A172 (cell line): ENCODE results near the gene ISLR2. TPM values are rescaled to one million over a fixed set of nuclear protein-coding genes. Genes with fewer than 3 reads are reported as not detected.
A peak's percentile ranks its signal among the peaks of the same experiment; 100 is the strongest.

Experiments
- DNase-seq: peaks from one replicate; pipeline ENCODE4 v3.0.0-alpha.2; 2015; ENCODE audit warnings: low spot score
- total RNA-seq: library from RNA; depleted of rRNA; stranded (reverse); fragments of >200 nt; shearing (Covaris generic); gene quantifications from 2 replicates; pipeline ENCODE4 v1.2.3, GENCODE V29; 2014

The ISLR2 gene
- total RNA-seq, 1 experiment from 2014 or later = not detected

DNA sequence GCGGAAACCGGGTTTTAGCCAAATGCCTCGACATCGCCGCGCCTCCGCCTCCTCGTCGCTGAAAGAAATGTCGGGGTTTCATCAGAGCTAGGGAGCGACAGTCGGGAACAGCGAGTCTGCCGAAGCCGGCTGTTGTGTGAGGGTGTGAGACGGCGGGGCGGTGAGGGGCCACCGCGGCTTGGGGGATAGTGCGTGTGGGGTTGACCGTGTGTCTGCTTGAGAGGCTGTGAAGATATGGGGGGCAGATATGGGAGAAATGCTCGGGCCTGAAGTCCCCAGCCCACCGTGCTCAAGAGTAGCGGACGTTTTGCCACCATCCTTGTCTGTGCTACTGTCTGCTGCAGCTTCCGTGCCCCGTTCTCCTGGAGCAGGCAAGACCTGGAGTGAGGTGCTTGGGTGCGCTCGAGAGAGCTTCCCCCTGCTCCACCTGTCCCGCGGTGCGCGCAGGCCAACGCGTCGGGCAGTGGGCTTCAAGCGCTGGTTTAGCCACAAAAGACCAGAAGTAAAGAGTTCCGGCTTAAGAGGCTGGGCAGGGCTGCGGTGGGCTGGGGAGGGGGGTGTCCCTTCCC lies 716 bp upstream of the ISLR2 start:
- no peak for DNase-seq

DNA sequence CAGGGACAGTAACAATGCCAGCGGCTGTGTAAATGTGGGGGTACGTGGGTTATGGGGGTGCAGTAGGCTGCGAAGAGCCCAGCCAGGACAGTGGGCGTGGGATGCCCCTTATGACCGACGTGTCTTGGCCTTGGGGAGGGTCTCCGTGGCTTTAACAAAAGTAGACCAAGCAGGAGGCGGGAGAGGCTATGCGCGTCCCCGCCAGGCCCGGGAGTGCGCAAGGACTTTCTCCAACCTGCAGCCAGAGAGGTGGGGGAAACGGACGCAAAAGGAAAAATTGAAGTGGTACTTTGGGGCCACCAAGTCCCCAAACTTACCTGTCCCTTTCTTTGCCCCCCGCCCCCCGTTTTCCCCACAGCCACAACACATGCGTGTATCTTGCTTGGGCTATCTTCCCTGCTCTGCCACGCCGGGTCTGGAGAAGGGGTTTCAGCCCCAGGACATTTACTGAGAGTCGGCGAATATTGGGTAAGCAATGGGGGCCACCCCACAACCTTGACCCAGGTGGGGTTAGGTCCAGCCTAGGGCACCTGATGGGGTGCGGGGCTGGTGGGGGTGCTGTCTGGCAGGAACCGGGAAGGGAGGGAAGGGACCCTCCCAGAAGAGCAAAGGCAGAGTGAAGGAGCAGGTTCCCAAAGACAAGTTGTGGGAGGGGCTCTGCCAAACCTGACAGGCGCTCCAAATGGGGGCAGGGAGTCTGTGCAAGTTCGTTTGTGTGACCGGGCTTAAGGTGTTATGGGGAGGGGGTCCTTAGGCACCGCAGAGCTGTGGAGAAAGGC lies 652 bp downstream of the ISLR2 start:
- DNase-seq = no peak

DNA sequence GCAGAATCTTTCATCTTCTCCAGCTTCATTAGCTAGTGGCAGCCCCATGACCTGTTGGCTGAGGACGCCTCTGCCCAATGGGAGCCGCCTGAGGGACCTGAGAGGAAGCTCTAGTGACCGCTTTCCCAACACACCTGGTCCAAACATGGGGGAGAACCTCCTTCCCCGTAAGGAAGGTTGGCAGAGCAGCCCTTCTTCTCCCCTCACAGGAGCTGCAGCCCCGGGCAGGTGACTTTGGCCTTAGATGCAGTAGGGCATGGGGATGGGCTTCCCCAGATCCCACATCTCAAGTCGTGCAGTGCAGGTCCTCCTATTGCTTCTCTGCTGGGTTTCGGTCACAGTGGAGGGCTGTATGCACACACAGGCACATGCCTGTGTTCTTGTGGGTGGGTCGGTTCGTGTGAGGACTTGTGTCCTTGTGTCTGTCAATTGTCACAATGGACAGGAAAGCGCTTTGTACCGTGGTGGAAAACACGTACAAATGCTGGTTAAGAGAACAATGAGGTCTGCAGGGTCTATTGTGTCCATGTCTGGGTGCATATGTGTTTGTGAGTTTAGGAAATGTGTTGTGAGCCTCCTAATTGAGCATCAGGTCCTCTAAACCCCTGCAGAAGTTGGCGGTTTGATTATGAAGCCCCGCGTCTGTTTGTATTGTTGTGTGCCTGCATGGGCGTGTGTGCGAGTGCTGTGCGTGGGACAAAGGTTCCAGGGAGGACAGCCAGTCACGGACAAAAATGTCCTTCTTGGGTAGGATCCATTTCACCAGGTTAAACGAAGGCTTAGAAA lies 1.4 kb downstream of the ISLR2 start:
- no peak for DNase-seq

DNA sequence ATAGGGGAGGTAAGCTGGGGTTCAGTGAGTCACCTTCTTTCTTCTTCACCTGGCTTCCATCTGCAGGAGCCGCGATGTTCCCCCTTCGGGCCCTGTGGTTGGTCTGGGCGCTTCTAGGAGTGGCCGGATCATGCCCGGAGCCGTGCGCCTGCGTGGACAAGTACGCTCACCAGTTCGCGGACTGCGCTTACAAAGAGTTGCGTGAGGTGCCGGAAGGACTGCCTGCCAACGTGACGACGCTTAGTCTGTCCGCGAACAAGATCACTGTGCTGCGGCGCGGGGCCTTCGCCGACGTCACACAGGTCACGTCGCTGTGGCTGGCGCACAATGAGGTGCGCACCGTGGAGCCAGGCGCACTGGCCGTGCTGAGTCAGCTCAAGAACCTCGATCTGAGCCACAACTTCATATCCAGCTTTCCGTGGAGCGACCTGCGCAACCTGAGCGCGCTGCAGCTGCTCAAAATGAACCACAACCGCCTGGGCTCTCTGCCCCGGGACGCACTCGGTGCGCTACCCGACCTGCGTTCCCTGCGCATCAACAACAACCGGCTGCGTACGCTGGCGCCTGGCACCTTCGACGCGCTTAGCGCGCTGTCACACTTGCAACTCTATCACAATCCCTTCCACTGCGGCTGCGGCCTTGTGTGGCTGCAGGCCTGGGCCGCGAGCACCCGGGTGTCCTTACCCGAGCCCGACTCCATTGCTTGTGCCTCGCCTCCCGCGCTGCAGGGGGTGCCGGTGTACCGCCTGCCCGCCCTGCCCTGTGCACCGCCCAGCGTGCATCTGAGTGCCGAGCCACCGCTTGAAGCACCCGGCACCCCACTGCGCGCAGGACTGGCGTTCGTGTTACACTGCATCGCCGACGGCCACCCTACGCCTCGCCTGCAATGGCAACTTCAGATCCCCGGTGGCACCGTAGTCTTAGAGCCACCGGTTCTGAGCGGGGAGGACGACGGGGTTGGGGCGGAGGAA lies 2.6 kb downstream of the ISLR2 start:
- DNase-seq = no peak

DNA sequence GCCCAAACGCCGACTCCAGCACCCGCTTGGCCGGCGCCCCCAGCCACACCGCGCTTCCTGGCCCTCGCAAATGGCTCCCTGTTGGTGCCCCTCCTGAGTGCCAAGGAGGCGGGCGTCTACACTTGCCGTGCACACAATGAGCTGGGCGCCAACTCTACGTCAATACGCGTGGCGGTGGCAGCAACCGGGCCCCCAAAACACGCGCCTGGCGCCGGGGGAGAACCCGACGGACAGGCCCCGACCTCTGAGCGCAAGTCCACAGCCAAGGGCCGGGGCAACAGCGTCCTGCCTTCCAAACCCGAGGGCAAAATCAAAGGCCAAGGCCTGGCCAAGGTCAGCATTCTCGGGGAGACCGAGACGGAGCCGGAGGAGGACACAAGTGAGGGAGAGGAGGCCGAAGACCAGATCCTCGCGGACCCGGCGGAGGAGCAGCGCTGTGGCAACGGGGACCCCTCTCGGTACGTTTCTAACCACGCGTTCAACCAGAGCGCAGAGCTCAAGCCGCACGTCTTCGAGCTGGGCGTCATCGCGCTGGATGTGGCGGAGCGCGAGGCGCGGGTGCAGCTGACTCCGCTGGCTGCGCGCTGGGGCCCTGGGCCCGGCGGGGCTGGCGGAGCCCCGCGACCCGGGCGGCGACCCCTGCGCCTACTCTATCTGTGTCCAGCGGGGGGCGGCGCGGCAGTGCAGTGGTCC lies 3.5 kb downstream of the ISLR2 start:
- DNase-seq = no peak

DNA sequence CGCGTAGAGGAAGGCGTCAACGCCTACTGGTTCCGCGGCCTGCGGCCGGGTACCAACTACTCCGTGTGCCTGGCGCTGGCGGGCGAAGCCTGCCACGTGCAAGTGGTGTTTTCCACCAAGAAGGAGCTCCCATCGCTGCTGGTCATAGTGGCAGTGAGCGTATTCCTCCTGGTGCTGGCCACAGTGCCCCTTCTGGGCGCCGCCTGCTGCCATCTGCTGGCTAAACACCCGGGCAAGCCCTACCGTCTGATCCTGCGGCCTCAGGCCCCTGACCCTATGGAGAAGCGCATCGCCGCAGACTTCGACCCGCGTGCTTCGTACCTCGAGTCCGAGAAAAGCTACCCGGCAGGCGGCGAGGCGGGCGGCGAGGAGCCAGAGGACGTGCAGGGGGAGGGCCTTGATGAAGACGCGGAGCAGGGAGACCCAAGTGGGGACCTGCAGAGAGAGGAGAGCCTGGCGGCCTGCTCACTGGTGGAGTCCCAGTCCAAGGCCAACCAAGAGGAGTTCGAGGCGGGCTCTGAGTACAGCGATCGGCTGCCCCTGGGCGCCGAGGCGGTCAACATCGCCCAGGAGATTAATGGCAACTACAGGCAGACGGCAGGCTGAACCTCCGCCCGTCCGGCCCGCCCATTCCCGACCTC lies 4.1 kb downstream of the ISLR2 start:
- DNase-seq = no peak

DNA sequence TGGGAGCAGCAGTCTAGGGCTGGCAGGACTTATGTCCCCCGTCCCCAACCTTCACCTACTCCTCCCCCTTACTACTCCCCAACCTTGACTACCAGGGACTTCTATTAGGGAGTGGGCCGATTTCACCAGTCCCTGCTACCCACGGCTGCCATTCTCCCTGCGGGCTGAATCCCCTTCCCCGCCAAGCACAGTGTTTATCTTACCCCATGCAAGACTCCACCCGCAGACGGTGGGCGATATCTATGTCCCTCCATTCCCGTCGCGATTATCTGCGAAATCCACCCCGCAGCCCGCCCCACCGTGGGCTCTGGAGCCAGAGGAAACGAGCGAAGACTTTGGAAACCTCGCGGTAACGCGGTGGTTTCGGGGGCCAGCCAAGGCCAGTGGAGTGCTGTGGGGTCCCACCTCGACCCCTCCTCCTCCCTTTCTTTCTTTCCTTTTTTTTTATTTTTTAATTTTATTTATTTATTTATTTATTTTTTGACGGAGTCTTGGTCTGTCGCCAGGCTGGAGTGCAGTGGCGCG lies 4.7 kb downstream of the ISLR2 start:
- DNase-seq = no peak

DNA sequence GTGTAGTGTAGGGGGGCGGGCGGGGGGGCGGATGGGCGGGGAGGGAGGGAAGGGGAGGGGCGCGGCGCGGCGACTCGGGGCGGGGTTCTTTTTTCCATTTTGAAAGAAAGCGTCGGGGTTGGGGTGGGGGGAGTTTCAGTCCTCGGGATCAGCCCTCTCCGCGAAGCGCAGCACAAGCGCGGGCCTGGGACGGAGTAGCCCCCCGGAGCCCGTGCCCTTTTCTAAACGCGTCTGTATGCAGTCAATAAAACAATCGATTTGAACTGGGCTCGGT lies 6.1 kb downstream of the ISLR2 start:
- DNase-seq = no peak

DNA sequence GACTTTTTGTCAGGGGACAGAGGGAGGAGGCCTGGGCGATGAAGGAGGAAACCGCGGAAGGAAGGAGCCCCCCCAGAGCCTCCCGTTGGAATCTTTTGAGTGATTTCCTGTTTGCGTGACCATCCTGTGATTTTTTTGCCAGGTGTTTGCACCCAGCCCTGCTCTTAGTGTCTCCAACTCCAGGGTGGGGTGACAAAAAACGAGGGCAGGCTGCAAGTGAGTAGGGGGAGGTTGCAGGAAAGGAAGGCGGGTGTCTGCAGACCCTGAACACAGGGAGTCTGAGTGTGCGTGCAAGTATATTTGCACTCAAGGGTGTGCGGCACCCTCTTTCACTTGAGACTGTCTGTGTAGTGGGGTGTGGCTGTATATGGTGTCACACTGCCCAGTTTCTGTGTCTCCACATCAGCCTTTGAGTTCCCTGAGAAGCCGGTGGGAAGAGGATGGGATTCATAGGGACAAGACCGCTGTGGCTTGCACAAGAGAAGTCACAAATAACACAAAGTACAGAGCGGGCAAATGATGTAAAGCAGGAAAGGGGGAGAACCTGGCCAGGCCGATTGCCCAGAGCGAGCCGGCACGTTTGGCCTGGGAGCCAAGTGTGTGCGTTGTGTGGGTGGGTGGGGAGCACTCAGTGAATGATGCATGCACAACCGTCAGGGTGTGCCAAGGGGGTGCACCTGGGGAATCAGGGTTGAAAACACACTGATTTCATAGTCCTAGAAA lies 6.6 kb downstream of the ISLR2 start:
- peak; percentile 40 for DNase-seq

DNA sequence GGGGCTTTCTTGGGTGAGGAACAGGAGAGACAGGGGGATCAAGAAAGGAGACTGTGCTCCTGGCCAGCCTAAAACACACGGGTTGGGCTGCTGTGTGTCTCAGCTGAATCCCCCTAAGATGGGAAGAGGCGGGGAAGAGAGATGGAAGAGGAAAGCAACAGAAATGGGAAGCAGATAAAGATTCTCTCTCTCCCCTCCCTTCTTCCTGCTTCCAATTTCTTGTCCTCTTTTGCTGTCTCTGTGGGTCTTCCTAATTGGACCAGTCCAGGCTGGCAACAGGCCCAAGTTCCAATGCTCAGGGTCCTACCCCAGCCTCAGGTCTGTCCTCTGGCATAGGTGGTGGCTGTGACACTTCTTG lies 7.1 kb downstream of the ISLR2 start:
- no peak for DNase-seq

DNA sequence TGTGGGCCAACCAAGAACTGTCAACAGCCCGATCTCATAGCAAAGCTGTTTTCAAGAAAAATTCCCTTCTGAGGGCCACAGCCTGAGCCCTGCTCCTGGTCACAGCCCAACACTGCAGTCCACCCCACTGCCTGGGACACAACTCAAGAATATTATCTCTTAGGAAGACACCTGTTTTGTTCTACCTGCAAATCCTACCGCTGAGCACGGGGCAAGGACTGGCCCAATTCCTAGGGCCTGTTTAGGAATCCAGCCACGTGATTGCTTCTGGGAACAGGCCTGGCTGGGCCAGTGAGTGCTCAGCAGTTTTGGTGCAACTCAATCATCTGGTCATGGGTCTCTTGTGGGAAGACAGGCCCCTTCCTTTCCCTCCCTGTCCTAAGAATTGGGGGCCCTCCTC lies 8.3 kb downstream of the ISLR2 start:
- no peak for DNase-seq

DNA sequence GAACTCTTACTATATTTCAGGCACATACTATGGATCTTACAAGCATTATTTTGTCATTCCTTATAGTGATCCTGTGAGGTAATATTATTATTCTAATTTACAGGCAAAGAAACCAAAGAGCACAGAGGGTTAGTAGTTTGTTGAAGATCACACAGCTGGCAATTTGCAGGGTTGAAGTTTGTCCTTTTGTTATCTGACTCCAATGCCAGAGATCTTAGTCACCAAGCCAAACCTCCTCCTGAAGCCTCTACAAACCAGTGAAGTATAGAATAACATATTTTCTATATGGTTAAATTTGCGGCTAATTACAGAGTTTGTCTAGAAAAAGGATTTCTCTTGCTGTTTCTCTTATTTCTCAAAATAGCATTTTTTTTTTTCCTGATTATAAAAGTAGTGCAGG lies 11.2 kb downstream of the ISLR2 start:
- DNase-seq = peak; percentile 29

DNA sequence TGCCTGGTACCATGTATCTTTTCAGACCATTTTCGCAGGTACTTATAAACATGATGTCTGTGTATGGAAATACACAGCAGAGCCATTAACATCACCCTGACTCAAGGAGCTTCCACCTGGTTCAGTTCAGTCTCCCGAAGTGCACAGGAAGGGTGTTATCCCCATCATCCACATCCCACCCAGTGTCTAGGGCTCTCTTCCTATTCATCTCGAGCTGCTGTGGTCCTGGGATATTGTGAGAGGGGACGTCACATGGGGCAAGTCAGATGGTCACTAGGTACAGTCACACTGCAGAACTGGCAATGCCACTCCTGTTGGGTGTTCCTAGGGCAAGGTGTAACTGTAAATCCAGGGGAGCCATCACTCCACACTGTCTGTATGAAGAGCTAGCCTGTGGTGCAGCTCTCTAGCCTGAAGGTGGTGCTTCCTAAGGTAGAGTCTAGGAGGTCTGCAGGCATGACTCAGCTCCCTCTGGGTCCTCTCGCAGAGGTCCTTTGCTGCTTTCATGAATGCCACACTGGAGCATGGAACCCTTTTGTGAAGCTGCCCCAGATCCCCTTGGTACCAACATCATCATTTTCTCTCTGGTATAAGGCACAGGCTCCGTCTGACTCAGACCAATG lies 13.9 kb downstream of the ISLR2 start:
- DNase-seq = peak; percentile 25

DNA sequence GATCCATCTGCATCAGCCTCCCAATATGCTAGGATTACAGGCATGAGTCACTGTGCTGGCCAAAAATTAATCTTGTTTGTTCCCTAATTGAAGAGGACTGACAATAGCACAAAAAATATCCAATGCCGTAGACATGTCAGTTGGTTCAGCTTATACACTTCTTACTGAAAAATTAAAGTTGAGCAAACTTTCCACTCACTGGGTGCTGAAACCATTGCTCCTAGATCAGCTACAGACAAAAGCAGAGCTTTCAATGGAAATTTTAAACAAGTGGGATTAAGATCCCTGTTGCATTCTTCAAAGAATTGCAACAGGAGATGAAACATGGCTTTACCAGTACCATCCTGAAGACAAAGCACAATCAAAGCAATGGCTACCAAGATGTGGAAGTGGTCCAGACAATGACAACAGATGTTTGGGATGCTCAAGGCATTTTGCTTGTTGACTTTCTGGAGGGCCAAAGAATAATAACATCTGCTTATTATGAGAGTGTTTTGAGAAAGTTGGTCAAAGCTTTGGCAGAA lies 16.0 kb downstream of the ISLR2 start:
- DNase-seq = no peak

DNA sequence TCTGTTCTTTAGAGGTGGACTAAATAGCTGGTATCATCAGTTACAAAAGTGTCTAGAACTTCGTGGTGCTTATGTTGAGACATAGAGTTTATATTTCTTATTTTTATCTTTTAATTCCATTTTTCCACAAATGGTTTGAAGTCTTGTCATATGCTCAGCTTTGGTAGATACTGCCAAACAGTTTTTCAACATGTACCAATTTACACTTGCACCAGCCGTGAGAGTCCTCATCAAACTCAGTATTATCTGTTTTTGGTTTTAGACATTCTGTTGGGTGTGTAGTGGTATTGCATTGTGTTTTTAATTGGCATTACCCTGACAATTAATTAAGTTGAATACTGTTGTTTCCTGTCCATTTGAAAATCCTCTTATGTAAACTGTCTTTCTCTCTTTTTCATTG lies 16.7 kb downstream of the ISLR2 start:
- no peak for DNase-seq

DNA sequence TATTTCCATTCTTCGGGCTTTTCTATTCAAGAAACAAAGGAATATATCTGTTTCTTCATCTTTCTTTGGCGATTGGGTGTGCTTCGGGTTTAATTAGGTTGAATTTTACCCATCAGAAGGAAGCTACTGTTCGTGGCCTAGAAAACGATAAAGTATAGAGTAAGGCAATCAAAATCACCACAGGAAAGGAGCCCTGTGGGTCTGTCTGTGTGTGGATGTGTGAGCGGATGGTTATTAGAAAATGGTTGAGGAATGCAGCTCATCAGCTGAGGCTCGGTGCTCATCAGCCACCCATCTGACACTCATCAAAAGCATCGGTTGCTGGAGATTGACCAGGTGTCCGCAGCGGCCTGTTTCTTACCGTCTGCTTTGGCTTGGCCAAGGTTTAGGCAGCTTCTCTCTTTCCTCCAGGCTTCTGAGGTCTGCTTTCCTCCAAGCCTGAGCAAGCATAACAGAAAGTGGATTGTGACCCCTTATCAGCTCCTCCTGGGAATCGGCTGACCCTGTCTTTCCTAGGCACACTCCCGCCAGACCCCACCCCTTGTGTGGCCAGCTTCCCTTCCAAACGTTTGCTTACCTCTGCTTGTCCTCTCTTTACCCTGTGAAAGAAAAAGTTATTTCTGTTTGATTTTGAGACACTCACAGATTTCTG lies 25.5 kb downstream of the ISLR2 start:
- DNase-seq = no peak

DNA sequence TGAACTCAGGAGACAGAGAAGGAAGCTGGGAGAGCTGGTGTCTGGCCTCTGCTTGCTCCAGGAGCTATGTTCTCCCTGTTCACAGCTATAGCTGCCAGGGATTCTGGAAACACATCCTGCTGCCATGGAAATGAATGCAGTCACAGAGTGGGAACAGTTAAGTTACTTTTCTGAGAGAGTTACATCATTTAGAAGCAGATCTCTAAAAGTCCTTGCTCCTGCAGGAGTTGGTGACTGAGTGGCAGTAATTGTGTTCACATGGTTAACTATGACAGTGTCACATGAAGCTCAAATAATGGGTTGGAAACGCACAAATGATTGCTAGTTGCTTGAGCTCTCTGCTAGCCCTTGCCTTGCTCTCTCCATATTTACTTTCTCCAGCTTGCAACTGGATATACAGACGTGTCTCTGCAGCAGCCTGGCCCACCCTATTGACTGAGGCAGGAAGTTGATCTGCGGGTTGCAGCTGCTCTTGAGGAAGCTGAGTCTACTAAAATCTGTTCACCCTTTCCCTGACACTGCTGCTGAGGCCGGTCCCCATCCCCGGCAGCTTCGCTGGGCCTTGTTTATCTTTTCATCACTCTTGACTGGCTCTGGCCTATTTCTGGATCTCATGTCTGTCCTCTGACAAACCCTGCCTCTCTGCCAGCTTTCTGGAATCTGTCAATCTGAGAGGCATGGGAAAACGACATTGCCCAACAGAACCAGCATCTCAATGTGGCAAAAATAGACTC lies 26.5 kb downstream of the ISLR2 start:
- DNase-seq = no peak
